Bone marrow (tissue), 2 donors: ENCODE results near the gene ISCU.
A peak's percentile ranks its signal among the peaks of the same experiment; 100 is the strongest.

Experiments
- DNase-seq, 2 donors: peaks; one replicate each; lab custom pipeline; 2025; lab: John Stamatoyannopoulos, UW

Gene ISCU

DNA sequence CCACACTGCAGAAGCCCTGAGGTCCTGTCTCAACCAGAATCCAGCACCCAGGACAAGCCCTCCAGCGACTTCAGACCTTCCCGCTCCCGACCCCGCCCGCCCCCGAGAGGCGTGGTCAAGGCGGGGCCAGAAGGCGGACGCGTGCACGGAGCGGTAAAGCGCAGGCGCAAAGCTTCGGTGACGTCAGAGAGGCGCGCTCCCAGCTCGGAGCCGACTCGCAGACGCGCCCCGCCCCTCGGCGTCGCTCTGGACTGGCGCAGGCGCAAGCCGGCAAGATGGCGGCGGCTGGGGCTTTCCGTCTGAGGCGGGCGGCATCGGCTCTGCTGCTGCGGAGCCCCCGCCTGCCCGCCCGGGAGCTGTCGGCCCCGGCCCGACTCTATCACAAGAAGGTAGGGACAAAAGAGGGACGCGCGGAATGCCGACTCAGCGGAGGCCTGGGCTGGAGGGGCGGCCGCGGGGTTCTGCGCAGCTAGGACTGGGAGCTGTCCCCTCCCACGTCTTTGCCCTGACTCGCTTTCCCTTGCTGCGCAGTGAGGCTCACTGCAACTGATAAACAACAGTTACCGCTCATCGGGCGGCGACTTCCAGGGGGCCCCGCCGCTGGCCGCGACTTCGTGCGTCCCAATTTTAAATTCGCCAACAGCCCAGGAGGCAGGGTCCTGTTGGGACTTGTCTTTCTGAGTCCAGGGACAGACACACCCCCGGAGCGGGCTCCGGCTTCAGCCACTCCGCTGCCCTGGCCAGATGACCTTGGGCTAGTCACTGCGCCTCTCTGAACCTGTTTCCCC lies at the start of gene ISCU:
TSS of gene ISCU (plus strand) at position 249 of the 788 bp plus-strand sequence. CDS start at position 276, 27 bp downstream.
- DNase-seq: peak; percentile 90 to 95

- no peak for DNase-seq
Observed at GRCh38 chr12:108514468-108514972, 47.9 kb upstream of the ISCU start.

- peak; percentile 90 to 96 for DNase-seq
Observed at GRCh38 chr12:108514973-108515814, 47.2 kb upstream of the ISCU start, which contains the start of gene FICD. TSS of gene FICD (plus strand) at chr12:108515277. CDS start at chr12:108516973, 1,696 bp downstream.

GRCh38 chr12:108515916-108516315 lies 46.5 kb upstream of the ISCU start:
- no peak for DNase-seq

DNA sequence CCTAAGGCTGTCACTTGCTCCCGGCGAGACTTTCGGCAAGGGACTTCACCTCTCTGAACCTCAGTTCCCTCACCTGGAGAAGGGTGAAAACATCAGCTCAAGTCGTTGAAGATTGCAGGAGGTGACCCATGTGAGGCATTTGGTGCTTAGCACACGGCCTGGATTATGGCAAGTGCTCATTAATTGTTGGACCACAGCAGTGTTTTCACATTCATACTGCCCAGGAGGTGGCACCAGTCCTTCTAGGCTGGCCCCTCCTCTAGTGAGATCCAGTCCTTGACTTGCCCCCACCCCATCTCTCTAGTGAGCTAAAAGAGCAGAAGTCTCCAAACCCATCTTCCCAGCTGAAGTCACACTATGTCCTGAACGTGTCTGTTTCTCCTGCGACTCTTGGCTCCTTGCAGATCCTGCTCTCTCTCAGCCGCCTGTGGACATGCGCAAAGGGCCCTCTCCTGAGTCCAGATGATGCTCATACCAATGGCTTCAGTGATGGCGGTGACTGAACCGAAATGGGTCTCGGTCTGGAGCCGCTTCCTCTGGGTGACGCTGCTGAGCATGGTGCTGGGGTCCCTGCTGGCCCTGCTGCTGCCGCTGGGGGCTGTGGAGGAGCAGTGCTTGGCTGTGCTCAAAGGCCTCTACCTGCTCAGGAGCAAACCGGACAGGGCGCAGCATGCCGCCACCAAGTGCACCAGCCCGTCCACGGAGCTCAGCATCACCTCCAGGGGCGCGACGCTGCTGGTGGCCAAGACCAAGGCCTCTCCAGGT lies 45.7 kb upstream of the ISCU start:
- DNase-seq: no peak

DNA sequence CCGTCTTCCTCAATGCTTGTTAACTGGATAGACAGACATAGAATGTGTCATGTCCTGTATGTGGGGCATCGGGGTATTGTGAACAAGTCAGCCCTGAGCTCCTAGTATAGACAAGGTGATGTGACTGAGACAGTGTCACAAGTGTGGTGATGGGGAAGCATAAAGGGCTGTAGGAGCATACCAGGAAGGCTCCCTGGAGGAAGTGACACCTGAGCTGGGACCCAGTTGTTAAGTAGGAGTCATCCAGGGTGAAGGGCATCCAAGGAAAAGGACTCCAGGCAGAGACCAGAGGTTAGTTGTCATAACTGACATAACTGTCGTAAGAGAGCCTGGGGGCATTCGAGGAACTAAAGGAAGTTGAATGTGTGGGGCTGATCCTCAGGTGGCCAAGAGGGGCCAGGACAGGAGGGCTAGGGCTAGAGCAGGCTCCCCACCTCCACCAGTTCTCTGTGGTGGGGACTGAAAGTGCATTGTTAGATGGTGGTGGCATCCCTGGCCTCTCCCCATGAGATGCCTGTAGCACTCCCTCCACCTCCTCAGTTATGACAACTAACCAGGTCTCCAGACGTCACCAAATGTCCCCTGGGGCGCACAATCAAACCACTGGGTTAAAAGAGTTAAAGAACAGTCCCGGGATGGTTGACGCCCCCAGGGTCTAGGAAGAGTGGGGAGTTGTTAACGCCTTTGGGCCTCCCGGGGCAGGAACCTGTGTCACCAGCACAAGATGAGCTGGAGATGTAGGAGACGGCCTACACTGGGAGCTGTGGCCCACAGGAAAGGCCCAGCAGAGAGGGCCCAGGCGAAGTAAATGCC lies 44.9 kb upstream of the ISCU start:
- no peak for DNase-seq

DNA sequence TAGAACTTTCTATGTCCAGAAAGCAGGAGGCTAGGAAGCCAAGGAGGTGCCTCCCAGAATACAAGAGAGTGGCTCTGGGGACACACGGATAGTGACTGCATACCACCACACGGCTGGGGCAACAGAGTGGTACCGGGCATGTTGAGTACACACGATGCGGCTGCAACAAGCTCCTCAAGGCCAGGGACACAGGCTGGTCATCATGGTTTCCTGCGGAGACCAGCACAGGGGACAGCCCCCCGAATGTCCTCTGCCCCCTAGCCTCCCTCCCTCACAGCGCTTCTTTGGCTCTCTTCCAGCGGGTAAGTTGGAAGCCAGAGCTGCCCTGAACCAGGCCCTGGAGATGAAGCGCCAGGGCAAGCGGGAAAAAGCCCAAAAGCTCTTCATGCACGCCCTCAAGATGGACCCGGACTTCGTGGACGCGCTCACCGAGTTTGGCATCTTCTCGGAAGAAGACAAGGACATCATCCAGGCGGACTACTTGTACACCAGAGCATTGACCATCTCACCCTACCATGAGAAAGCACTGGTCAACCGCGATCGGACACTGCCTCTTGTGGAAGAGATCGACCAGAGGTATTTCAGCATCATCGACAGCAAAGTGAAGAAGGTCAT lies 44.2 kb upstream of the ISCU start:
- DNase-seq: no peak

- no peak for DNase-seq
Observed at GRCh38 chr12:108518716-108519496, 43.5 kb upstream of the ISCU start.

DNA sequence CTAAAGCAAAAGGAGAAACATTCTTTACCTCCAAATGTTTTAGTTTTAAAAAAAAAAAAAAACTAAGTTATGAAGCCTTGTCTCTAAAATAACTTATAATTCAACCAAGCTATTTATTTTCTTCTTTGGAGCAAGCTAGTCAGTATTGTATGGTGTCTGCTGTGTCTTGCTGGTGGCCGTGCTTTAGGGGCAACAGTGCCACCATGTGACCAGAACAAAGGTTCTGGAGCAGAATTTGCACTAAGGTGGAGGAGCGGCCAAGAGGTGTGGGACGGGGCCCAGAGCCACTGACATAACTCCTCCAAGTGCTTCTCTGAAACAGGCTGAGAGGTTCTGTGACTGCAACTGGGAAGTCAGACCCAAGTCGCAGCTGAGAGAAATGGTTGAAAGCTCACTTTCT lies 42.8 kb upstream of the ISCU start:
- no peak for DNase-seq

GRCh38 chr12:108523365-108523764 lies 39.0 kb upstream of the ISCU start:
- no peak for DNase-seq

DNA sequence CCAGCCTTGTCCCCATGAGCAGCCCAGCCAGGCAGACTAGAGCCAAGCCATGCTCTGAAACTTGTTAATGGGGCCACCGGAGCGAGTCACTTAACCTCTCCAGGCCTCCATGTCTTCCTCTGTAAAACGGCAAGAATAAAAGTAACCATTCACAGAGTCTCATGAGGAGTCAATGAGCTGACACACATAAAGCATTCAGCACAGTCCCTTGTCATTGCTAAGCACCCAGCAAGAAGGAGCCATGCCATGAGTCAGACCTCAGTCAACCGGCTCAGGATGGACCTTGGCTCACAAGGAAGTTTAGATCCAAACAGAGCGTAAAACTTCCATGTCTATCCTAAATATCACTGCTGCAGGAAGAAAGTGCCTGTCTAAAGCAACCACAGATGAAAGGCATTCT lies 36.7 kb upstream of the ISCU start:
- DNase-seq: no peak

GRCh38 chr12:108526482-108527165 lies 35.8 kb upstream of the ISCU start:
- DNase-seq: no peak

GRCh38 chr12:108527166-108527496 lies 35.3 kb upstream of the ISCU start:
- DNase-seq: no peak

DNA sequence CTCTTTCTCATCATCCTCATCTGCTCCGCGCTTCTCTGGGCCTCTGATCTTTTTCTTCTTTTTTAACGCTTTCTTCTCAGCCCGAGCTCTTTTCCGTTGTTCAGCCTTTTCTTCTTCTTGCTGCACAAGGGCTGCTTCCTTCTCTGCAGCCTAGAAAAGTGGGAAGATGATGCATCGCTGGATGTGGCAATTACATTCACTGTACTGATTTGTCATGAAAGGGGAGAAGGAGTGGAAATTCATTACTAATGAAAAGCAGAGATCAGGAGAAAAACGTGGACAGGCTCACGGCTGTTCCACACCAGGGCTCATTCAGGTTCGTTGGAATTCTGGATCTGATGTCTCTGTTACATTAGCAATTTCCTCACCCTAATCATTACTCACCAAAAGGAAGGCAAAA lies 32.2 kb upstream of the ISCU start:
- DNase-seq: no peak

GRCh38 chr12:108531929-108532848 lies 30.2 kb upstream of the ISCU start:
- DNase-seq: no peak

DNA sequence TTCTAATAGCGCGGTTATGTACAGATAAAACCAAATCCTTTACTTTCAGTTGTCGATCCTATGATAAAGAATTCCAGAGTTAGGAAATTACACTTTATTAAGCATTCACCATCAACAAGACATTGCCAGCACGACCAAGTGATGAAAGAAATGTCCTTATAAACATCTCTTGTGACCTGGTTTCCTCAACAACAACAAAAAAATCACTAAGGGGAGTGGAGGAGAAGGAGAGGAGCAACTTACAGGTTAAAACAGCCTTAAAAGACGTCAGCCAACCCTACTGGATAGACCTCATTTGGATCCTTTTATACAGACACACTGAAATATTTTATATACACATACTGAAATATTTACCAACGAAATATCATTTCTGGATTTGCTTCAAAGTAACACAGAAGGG lies 24.2 kb upstream of the ISCU start:
- DNase-seq: no peak

DNA sequence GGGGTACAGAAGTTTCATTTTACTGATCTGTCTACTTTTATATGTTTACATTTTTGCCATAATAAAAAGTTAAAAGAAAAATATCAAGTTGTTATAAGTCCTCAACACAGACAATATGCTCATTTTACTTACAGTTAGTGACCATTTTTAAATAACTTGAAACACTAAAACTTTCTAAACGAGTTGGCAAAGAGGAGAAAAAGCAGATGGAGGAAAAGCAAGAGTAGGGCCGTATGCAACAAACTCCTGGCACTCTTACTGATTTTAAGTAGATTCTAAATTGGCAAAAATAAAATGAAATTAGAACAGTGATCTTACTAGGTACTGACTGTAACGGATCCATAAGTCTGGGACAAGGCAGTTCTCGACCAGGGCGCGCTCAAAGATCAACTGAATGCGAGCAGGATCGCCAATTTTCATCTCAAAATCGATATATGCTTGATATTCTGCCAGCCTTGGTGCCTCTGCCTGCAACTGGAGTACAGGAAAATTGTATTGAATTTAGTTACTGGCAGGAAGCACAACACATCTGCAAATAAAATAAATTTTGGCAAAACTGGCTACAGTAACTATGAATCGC lies 23.7 kb upstream of the ISCU start:
- no peak for DNase-seq

DNA sequence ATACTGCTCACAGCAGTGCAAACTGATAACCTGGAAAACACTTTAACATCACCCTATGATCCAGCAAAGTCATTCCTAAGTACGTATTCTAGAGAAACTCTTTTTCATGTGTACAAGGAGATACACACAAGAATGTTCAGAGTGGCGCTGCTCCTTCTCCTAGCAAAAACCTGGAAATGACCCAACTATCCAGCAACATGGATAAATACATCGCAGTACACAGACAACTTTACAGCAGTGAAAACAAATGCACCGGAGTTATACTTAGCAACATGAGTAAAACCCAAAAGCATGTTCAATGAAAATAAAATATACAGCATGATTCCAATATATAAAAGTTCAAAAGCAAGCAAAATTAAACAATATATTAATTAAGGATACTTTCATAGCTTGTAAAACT lies 20.1 kb upstream of the ISCU start:
- no peak for DNase-seq
